OCI-LY7 (cell line): ENCODE measurements around the gene MGST1. TPM values are rescaled to one million over a fixed set of nuclear protein-coding genes. Genes with fewer than 3 reads are reported as not detected.
A peak's percentile ranks its signal among the peaks of the same experiment; 100 is the strongest.

ENCODE experiments used
- Bru-seq: library from RNA; stranded (reverse); fragments of 400-500 nt; gene quantifications from one replicate; lab custom pipeline; 2021; lab: Mats Ljungman, UMichigan
- BruChase-seq, 2 experiments: library from RNA; stranded (reverse); fragments of 400-500 nt; gene quantifications; one replicate each; lab custom pipeline; 2021; lab: Mats Ljungman, UMichigan
- BruUV-seq: library from RNA; stranded (reverse); fragments of 400-500 nt; replicated peaks from 2 replicates; lab custom pipeline; 2021; lab: Mats Ljungman, UMichigan
- CTCF ChIA-PET: fragments of 300-600 bp; sonication (Branson Sonifier 250); formaldehyde crosslinking; loops from one replicate; lab custom pipeline; 2022; ENCODE audit warnings: antibody characterized with exemption; ENCODE audit not compliant: unreplicated experiment; lab: Charles Lee
- POLR2A ChIA-PET: fragments of 300-600 bp; sonication (Branson Sonifier 250); formaldehyde crosslinking; loops from one replicate; lab custom pipeline; 2022; ENCODE audit warnings: antibody characterized with exemption; lab: Charles Lee
- DNase-seq: peaks from one replicate; pipeline ENCODE4 v3.0.0-alpha.2; 2015; ENCODE audit warnings: low spot score
- H2AFZ ChIP-seq: fragments of 200-600 bp; sonication (generic), shearing (Covaris generic); 2 replicates; pipeline ENCODE4 v1.6.1; 2014; ENCODE audit warnings: mild to moderate bottlenecking, antibody characterized with exemption, low read length, moderate library complexity
- H3K27ac ChIP-seq: fragments of 200-600 bp; sonication (generic); 2 replicates; pipeline ENCODE4 v1.5.1; 2014; ENCODE audit warnings: mixed run types, low read depth, mild to moderate bottlenecking, moderate library complexity, low read length, inconsistent platforms; ENCODE audit not compliant: poor library complexity, severe bottlenecking
- H3K36me3 ChIP-seq: fragments of 200-600 bp; sonication (generic); 2 replicates; pipeline ENCODE4 v1.6.1; 2014; ENCODE audit warnings: mild to moderate bottlenecking, antibody characterized with exemption, low read length, moderate library complexity, mixed read lengths; ENCODE audit not compliant: insufficient read depth
- H3K4me1 ChIP-seq: fragments of 200-600 bp; sonication (generic); 2 replicates; pipeline ENCODE4 v1.5.1; 2014; ENCODE audit warnings: mild to moderate bottlenecking, low read length; ENCODE audit not compliant: insufficient read depth, poor library complexity, severe bottlenecking
- H3K4me2 ChIP-seq: fragments of 200-600 bp; sonication (generic); 2 replicates; pipeline ENCODE4 v1.6.1; 2014; ENCODE audit warnings: mild to moderate bottlenecking, low read length
- H3K4me3 ChIP-seq: fragments of 200-600 bp; sonication (generic); 2 replicates; pipeline ENCODE4 v1.5.1; 2014; ENCODE audit warnings: mild to moderate bottlenecking, low read depth, low read length; ENCODE audit not compliant: poor library complexity, severe bottlenecking
- H3K79me2 ChIP-seq: fragments of 200-600 bp; sonication (generic); 2 replicates; pipeline ENCODE4 v1.6.1; 2016; ENCODE audit warnings: low read depth, mild to moderate bottlenecking, low read length, moderate library complexity, mixed read lengths; ENCODE audit not compliant: insufficient read depth
- H3K9me2 ChIP-seq: fragments of 200-600 bp; sonication (generic); 2 replicates; pipeline ENCODE4 v1.6.1; 2016; ENCODE audit warnings: mild to moderate bottlenecking, low read length, mixed read lengths; ENCODE audit not compliant: insufficient read depth
- H3K9me3 ChIP-seq: fragments of 200-600 bp; sonication (generic); 2 replicates; pipeline ENCODE4 v1.6.1; 2014; ENCODE audit warnings: mild to moderate bottlenecking, mixed run types, low read length, mixed read lengths
- H4K20me1 ChIP-seq: fragments of 200-600 bp; sonication (generic); 2 replicates; pipeline ENCODE4 v1.6.1; 2014; ENCODE audit warnings: mild to moderate bottlenecking, antibody characterized with exemption, low read length, moderate library complexity, mixed read lengths; ENCODE audit not compliant: insufficient read depth
- EZH2phosphoT487 ChIP-seq: fragments of 200-600 bp; sonication (generic); IDR thresholded peaks from 2 replicates; pipeline ENCODE4 v1.6.1; 2018; ENCODE audit warnings: low read depth, borderline replicate concordance, mild to moderate bottlenecking, mixed run types, antibody characterized with exemption, low read length, moderate library complexity, mixed read lengths
- intact Hi-C: fragments of 100-400 bp; cut with micrococcal nuclease; formaldehyde crosslinking; loops from one replicate; pipeline ENCODE4 v1.10.0; 2022; ENCODE audit not compliant: unreplicated experiment
- long read RNA-seq: library from polyadenylated mRNA; stranded (forward); transcript quantifications from one replicate; pipeline ENCODE4 v2.0.0, GENCODE V29; 2022
- total RNA-seq, 2 experiments: library from RNA; depleted of rRNA in 1 of 2; stranded (reverse); fragments of >200 nt in 1 of 2; shearing (Covaris generic) in 1 of 2; gene quantifications; 2 replicates each; pipeline ENCODE4 v1.2.3, GENCODE V29; 2014 to 2022
- TF ChIP-seq, protein P1 (sequence below): fragments of 200-600 bp; sonication (generic); conservative IDR thresholded peaks from 2 replicates; pipeline ENCODE4 v1.5.1; 2014; ENCODE audit warnings: mild to moderate bottlenecking, antibody characterized with exemption, low read length, moderate library complexity, mixed read lengths

Gene MGST1, protein sequence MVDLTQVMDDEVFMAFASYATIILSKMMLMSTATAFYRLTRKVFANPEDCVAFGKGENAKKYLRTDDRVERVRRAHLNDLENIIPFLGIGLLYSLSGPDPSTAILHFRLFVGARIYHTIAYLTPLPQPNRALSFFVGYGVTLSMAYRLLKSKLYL
- 16.5 and 17.9 TPM in 2 replicates for total RNA-seq (2014; rRNA removed; shearing (Covaris generic))
- 66.7 and 67.4 TPM in 2 replicates for total RNA-seq (2022)
- Bru-seq, nascent RNA = percentile 83 among the genes with signal in this experiment
- percentile 79 among the genes with signal in this experiment for BruChase-seq, experiment 1, labeled RNA remaining after a 6-hour chase
- BruChase-seq, experiment 2, labeled RNA remaining after a 2-hour chase = percentile 81 among the genes with signal in this experiment
- long read RNA-seq, transcript MGST1-205 (4 exons, 914 nt) = major isoform, 34 of 117 reads
- long read RNA-seq, partial matches to known transcripts = 0 of 117 reads
- long read RNA-seq, other reads (novel, unspliced or antisense) = 81 of 117 reads

DNA sequence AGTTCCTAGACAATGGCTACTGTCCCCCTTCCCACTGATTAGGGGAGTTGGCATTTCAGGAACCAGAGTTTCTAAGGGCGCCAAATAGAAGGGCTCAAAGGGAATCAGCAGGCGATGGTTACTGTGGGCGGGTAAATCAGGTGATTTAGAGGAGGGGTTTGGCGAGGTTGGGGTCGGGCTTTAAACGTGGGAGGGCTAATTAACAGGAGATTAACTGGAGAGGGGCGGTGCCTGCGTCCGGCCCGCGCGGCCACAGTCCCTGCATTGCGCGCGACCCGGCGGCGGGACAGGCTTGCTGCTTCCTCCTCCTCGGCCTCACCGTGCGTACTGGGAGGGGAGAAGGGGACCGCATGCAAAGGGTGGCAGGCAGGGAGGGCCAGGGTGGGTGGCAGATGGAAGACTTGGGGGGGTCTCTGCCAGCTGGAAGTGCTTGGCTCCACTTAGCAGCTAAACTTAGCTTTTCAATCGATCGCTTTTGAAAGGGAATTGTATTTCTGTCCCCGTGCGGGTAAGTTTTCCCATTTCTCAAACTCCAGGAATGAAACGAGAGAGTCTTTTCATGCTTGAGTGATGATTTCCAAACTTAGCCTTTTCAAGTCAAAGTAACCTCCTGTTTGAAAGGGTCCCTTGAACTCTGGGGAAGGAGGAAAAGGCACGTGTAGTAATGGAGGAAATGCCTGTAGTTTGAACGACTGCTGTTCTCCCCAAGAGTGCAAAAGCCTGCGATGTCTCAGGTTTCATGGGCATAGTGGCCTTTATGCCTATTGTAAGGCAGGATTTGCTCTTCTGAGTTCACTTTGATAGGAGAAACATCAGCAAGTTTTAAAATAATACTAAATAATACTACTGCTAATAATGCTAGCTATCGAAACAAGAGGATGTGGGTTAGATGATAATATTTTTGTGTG is at the start of gene MGST1:
TSS of gene MGST1 (plus strand) at position 255 of the 908 bp plus-strand sequence. CDS start 6,608 bp downstream, outside the sequence.
- intact Hi-C loops = loop anchor here (2.0 to 5.0 kb wide), 2 partner anchors 149 to 360 kb away; no protein-coding TSS in a partner anchor
- H3K79me2 ChIP-seq = peaks cover 45% of the 10 kb centered on the region; the same call in 1 of the 2 replicates
- POLR2A ChIA-PET = interaction anchor here (0.5 to 0.7 kb wide), 3 partner anchors 11 to 329 kb away, joined by 3 to 6 read pairs (median 5); no protein-coding TSS in a partner anchor
- peaks cover 20% of the 10 kb centered on the region for H3K36me3 ChIP-seq
- peak within 1 kb of the TSS; percentile 56; the same call in 1 of the 2 replicates for H2AFZ ChIP-seq
- no peaks in the 10 kb centered on the region for H3K9me2 ChIP-seq
- peak within 1 kb of the TSS; percentile 61 for H3K4me2 ChIP-seq
- H3K27ac ChIP-seq = peak within 1 kb of the TSS; percentile 68
- H4K20me1 ChIP-seq = no peaks in the 10 kb centered on the region
- TSS peak; percentile 72 for BruUV-seq
- peak; percentile 70 for DNase-seq
- peaks cover 26% of the 10 kb centered on the region for H3K4me1 ChIP-seq
- no peaks in the 10 kb centered on the region for H3K9me3 ChIP-seq
- H3K4me3 ChIP-seq = peak within 1 kb of the TSS; percentile 75
- TF ChIP-seq, protein P1, sequence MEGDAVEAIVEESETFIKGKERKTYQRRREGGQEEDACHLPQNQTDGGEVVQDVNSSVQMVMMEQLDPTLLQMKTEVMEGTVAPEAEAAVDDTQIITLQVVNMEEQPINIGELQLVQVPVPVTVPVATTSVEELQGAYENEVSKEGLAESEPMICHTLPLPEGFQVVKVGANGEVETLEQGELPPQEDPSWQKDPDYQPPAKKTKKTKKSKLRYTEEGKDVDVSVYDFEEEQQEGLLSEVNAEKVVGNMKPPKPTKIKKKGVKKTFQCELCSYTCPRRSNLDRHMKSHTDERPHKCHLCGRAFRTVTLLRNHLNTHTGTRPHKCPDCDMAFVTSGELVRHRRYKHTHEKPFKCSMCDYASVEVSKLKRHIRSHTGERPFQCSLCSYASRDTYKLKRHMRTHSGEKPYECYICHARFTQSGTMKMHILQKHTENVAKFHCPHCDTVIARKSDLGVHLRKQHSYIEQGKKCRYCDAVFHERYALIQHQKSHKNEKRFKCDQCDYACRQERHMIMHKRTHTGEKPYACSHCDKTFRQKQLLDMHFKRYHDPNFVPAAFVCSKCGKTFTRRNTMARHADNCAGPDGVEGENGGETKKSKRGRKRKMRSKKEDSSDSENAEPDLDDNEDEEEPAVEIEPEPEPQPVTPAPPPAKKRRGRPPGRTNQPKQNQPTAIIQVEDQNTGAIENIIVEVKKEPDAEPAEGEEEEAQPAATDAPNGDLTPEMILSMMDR = no peak
- TF ChIP-seq EZH2phosphoT487 = no peak
- CTCF ChIA-PET = no interaction called here

DNA sequence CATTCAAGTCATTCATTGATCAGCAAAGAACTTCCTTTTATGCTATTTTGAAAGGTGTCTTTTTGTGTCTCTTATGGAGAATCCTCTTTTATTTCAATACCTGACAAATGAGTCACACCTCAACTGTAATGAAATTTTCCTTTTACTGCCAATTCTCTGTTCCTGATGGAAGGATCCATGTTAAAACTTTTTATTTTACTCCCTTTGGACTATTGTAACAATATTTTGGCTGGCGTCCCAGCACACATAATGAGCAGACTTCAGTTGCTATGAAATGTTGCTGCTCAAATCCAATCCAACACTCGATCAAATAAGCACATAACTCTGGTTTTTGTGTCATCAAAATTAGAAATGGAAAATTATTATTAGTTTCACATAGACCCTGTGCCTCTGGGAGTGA is 48.0 kb upstream of the MGST1 start:
- Histone ChIP-seq H3K4me2 (no peak overlapping the region), H4K20me1 (no peaks in the 10 kb centered on the region), H2AFZ (no peak overlapping the region), H3K36me3 (no peaks in the 10 kb centered on the region), H3K9me3 (no peaks in the 10 kb centered on the region), H3K9me2 (no peaks in the 10 kb centered on the region), H3K4me3 (no peak overlapping the region), H3K27ac (no peak overlapping the region), H3K79me2 (no peaks in the 10 kb centered on the region), H3K4me1 (no peaks in the 10 kb centered on the region)
- intact Hi-C loops = no loop called here
- DNase-seq = no peak
- ChIA-PET CTCF (no interaction called here), POLR2A (no interaction called here)
- BruUV-seq = no TSS peak
- TF ChIP-seq EZH2phosphoT487 = no peak
- TF ChIP-seq, protein P1 = no peak
